A549 treated with Mapracorat at 1 μM for 4 hours (cell line): ENCODE data around the gene PGA3. TPM values are rescaled to one million over a fixed set of nuclear protein-coding genes. Genes with fewer than 3 reads are reported as not detected.

Experiments used
- total RNA-seq: library from RNA; stranded (reverse); fragments of 200-300 nt; extraction: Qiagen RNA extraction; gene quantifications from 5 replicates; pipeline ENCODE4 v1.2.3, GENCODE V29; 2022

PGA3 gene
- total RNA-seq, result not detected in 5 replicates

GRCh38 chr11:61202950-61203746 lies at the start of gene PGA3:
Gene PGA3 (plus strand): TSS chr11:61203515. CDS start chr11:61203565, 50 bp downstream.

GRCh38 chr11:61161190-61162091 lies 41.9 kb upstream of the PGA3 start, which contains the start of gene VPS37C:
Gene VPS37C (minus strand): TSS chr11:61161426. CDS start chr11:61138829, 22,597 bp downstream.

DNA sequence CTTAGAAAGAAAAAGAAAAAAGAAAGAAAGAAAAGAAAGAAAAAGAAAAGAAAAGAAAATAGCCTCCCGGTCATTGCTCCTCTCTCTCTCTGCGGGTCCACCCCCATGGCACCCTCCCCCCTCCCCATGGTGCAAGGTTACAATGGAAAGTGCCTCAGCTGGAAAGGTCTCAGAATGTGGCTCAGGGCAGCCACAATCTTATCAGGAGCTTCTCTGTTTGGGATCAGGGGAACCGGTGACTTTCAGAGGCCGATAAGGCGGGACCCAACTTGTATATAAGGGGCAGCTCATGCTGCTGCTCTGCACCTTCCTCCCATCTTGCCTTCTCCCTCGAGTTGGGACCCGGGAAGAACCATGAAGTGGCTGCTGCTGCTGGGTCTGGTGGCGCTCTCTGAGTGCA lies 18.7 kb downstream of the PGA3 start, which contains the start of gene PGA4:
TSS of gene PGA4 (plus strand) at position 301 of the 400 bp plus-strand sequence. CDS start at position 355, 54 bp downstream.

DNA sequence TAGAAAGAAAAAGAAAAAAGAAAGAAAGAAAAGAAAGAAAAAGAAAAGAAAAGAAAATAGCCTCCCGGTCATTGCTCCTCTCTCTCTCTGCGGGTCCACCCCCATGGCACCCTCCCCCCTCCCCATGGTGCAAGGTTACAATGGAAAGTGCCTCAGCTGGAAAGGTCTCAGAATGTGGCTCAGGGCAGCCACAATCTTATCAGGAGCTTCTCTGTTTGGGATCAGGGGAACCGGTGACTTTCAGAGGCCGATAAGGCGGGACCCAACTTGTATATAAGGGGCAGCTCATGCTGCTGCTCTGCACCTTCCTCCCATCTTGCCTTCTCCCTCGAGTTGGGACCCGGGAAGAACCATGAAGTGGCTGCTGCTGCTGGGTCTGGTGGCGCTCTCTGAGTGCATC lies 37.6 kb downstream of the PGA3 start, which contains the start of gene PGA5:
TSS of gene PGA5 (plus strand) at position 301 of the 400 bp plus-strand sequence. CDS start at position 353, 52 bp downstream.

Other genes starting within 250 kb of the PGA3 start
- 0.08 to 0.18 TPM (median 0.15 TPM) in 4 of 5 replicates, not detected in the other for gene CD6, start 231.8 kb upstream of the PGA3 start, total RNA-seq
- not detected in 5 replicates for gene CD5, start 101.0 kb upstream of the PGA3 start, total RNA-seq
- gene VPS37C, start 42.1 kb upstream of the PGA3 start, total RNA-seq, result 15.6 to 17.5 TPM (median 17.0 TPM) in 5 replicates
- 0.12 TPM in 1 of 5 replicates, not detected in the others for gene PGA4, start 18.8 kb downstream of the PGA3 start, total RNA-seq
- not detected in 5 replicates for gene PGA5, start 37.7 kb downstream of the PGA3 start, total RNA-seq
- 0.56 to 1.0 TPM (median 0.69 TPM) in 5 replicates for gene VWCE, start 91.8 kb downstream of the PGA3 start, total RNA-seq
- gene DDB1, start 129.6 kb downstream of the PGA3 start, total RNA-seq, result 159 to 173 TPM (median 164 TPM) in 5 replicates
- 43.9 to 74.0 TPM (median 70.7 TPM) in 5 replicates for gene TKFC, start 129.7 kb downstream of the PGA3 start, total RNA-seq
- 34.3 to 46.4 TPM (median 45.0 TPM) in 5 replicates for gene CYB561A3, start 158.4 kb downstream of the PGA3 start, total RNA-seq
- gene TMEM138, start 158.9 kb downstream of the PGA3 start, total RNA-seq, result 87.0 to 115 TPM (median 93.5 TPM) in 5 replicates
- 15.3 to 17.8 TPM (median 16.8 TPM) in 5 replicates for gene TMEM216, start 189.1 kb downstream of the PGA3 start, total RNA-seq
- 68.6 to 73.2 TPM (median 71.1 TPM) in 5 replicates for gene CPSF7, start 226.5 kb downstream of the PGA3 start, total RNA-seq
- 39.6 to 48.6 TPM (median 46.9 TPM) in 5 replicates for gene SDHAF2, start 226.6 kb downstream of the PGA3 start, total RNA-seq